AG04450 (cell line): ENCODE measurements around the gene C15orf39. TPM values are rescaled to one million over a fixed set of nuclear protein-coding genes. Genes with fewer than 3 reads are reported as not detected.

Experiments used
- CTCF ChIA-PET: fragments of 300-600, 350-600 bp; formaldehyde crosslinking; extraction: SDS; loops from one replicate; lab custom pipeline; 2022; ENCODE audit warnings: antibody characterized with exemption, inconsistent platforms; lab: Charles Lee
- POLR2A ChIA-PET: fragments of 350-600 bp; formaldehyde crosslinking; extraction: SDS; loops from one replicate; lab custom pipeline; 2021; ENCODE audit warnings: antibody characterized with exemption, inconsistent platforms; lab: Yijun Ruan, JAX
- DNase-seq: peaks from one replicate; pipeline ENCODE4 v3.0.0-alpha.2; 2011; ENCODE audit warnings: low read depth, low spot score
- H3K27ac ChIP-seq: one replicate; pipeline ENCODE4 v1.5.1; 2012; ENCODE audit warnings: low read depth, low read length, control low read depth
- H3K27me3 ChIP-seq: one replicate; pipeline ENCODE4 v1.6.0; 2012; ENCODE audit warnings: low read length; ENCODE audit not compliant: control insufficient read depth, insufficient read depth
- H3K4me3 ChIP-seq: 2 replicates; pipeline ENCODE4 v1.5.1; 2011; ENCODE audit warnings: mild to moderate bottlenecking, low read depth, low read length, control low read depth
- H3K9me3 ChIP-seq: 2 replicates; pipeline ENCODE4 v1.5.1; 2012; ENCODE audit warnings: low read length; ENCODE audit not compliant: control insufficient read depth, insufficient read depth
- polyA plus RNA-seq: library from polyadenylated mRNA; depleted of rRNA; stranded (reverse); fragments of >200 nt; gene quantifications from 2 replicates; pipeline ENCODE4 v1.2.3, GENCODE V29; 2011
- TF ChIP-seq, protein P1 (sequence below): IDR thresholded peaks from 2 replicates; pipeline ENCODE4 v1.5.1; 2011; ENCODE audit warnings: low read depth, low read length, control low read depth, inconsistent platforms

Gene C15orf39
- polyA plus RNA-seq, 1 experiment = 2.1 TPM

DNA sequence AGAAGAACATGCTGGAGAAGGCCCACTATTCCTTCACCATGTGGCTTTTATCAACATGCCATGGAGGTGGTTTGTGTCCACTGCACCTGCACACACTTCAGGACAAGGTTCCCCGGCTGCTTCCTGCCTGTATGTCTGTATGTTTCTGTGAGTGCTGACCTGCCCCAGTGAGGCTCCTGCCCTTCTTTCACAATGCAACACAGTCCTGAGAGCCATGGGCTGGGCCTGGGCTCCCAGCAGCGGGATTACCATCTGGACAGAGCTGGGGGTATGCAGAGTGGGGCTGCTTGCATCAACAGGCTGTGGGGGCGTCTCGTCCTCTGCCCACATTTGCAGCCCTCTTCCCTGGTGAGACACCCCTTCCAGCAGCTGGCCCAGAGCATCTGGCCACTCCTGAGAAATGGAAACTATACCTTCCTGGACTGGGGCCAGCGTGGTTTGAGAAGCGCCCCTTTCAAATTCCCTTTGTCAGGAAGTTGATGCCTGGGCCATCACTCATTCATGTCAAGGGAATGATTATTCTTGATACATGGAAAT is 29.3 kb upstream of the C15orf39 start:
- Histone ChIP-seq H3K4me3 (no peak overlapping the region), H3K9me3 (peaks cover 5% of the 10 kb centered on the region), H3K27me3 (no peaks in the 10 kb centered on the region), H3K27ac (no peak overlapping the region)
- TF ChIP-seq, protein P1, sequence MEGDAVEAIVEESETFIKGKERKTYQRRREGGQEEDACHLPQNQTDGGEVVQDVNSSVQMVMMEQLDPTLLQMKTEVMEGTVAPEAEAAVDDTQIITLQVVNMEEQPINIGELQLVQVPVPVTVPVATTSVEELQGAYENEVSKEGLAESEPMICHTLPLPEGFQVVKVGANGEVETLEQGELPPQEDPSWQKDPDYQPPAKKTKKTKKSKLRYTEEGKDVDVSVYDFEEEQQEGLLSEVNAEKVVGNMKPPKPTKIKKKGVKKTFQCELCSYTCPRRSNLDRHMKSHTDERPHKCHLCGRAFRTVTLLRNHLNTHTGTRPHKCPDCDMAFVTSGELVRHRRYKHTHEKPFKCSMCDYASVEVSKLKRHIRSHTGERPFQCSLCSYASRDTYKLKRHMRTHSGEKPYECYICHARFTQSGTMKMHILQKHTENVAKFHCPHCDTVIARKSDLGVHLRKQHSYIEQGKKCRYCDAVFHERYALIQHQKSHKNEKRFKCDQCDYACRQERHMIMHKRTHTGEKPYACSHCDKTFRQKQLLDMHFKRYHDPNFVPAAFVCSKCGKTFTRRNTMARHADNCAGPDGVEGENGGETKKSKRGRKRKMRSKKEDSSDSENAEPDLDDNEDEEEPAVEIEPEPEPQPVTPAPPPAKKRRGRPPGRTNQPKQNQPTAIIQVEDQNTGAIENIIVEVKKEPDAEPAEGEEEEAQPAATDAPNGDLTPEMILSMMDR = no peak
- ChIA-PET POLR2A (no interaction called here), CTCF (no interaction called here)
- no peak for DNase-seq

DNA sequence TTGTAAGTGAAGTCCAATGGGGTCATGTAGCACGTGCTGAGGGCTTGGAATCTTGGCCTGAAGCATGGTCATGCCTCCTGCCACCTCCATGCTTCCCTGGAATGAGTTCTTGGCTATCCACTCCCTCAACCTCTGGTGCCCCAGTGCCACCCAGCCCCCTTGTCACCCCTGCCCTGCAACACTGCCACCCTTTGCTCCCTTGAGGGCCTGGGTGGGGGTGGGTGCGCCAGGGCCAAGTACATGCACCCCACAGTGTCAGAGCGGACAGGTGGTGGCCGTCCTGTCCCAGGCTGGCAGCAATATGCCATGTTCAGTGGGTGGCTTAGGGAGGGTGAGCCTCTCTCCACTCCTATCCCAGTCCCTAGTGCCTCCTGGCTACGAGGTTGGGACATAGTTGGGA is 27.6 kb upstream of the C15orf39 start:
- TF ChIP-seq, protein P1 = no peak
- DNase-seq = no peak
- ChIA-PET POLR2A (no interaction called here), CTCF (interaction anchor here (1.2 kb wide), 1 partner anchor 30 kb away, joined by 5 read pairs; no protein-coding TSS in a partner anchor)
- no peaks in the 10 kb centered on the region for H3K27me3 ChIP-seq
- peaks cover 4% of the 10 kb centered on the region for H3K9me3 ChIP-seq
- no peak overlapping the region for H3K4me3 ChIP-seq
- no peak overlapping the region for H3K27ac ChIP-seq

DNA sequence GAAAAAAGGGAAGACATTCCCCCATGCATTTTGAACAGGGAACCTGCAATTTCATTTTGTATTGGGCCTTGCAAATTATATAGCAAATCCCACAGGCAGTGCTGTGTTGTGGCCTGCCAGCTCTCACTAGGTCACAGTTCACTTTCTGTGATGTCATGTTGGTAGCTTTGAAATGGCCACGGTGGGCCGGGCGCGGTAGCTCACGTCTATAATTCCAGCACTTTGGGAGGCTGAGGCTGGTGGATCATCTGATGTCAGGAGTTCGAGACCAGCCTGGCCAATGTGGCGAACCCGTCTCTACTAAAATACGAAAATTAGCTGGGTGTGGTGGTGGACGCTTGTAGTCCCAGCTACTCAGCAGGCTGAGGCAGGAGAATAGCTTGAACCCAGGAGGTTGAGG is 27.0 kb upstream of the C15orf39 start:
- H3K27me3 ChIP-seq = no peaks in the 10 kb centered on the region
- no peak overlapping the region for H3K4me3 ChIP-seq
- DNase-seq = no peak
- no peaks in the 10 kb centered on the region for H3K9me3 ChIP-seq
- no peak overlapping the region for H3K27ac ChIP-seq
- ChIA-PET CTCF (interaction anchor here (1.2 kb wide), 1 partner anchor 30 kb away, joined by 5 read pairs; no protein-coding TSS in a partner anchor), POLR2A (interaction anchor here (2.0 kb wide), 1 partner anchor 27 kb away, joined by 10 read pairs; the partner anchor contains the start of gene C15orf39)
- TF ChIP-seq, protein P1 = no peak

DNA sequence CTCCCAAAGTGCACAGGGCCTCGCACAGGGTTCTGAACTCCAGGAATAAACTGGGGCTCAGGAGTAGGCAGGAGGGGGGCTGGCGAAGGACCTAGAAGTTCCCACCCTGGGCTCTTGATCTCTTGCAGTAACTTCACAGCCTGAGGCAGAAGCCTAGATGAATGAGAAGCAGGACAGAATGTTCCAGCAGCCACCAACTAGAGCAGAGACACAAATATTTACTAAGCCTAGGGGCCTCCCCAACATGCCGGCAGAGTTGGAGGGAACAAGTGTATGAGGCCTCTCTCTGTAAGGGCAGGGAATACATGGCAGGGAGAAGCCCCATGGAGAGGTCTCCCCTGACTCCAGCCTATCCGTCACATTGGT is 25.3 kb upstream of the C15orf39 start:
- Histone ChIP-seq H3K27ac (no peak overlapping the region), H3K9me3 (no peaks in the 10 kb centered on the region), H3K4me3 (no peak overlapping the region), H3K27me3 (no peaks in the 10 kb centered on the region)
- ChIA-PET POLR2A (interaction anchor here (0.7 to 2.0 kb wide), 2 partner anchors 8 to 25 kb away, joined by 3 to 10 read pairs; partner anchors contain the start of gene C15orf39), CTCF (interaction anchor here (0.7 to 1.0 kb wide), 2 partner anchors 25 to 541 kb away, joined by 3 to 4 read pairs; partner anchors contain the start of gene C15orf39)
- no peak for DNase-seq
- TF ChIP-seq, protein P1 = no peak

DNA sequence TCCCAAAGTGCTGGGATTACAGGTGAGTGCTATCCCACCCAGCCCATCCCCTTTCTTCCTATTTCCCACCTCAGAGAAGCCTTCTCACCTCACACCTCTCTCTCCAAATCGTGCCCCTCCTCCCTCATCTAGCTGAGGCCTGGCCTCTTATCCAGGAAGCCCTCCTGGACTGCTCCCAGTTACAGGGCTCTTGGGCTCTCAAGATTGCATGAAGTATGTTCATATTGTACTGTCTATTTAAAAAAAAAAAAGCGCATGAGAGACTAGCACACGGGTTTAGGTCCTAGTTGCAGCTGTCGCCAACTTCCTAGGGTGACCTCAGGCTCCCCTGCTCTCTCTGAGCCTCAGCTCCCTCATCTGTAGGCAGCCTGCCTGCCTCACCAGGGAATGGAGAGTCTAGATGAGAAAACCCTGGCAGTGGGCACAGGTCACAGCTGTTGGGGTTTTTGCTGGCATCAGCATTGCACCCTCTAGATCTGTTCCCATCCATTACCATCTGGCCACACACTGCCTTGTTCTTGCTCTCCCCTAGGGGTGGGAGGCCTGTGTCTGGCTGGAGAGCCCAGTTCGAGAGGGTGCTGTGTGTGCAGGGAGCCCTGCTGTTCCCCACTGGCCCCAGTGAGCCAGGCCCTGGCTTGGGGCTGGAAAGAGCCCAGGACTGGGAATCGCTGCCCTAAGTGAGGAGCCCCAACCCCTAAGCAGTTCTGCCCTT is 24.2 kb upstream of the C15orf39 start:
- CTCF ChIA-PET = interaction anchor here (0.7 kb wide), 1 partner anchor 24 kb away, joined by 4 read pairs; the partner anchor contains the start of gene C15orf39
- POLR2A ChIA-PET = interaction anchor here (0.7 to 1.0 kb wide), 2 partner anchors 134 to 221 kb away, joined by 3 to 5 read pairs; partner anchors contain the start of gene RPP25

More for the DNA sequence above, 24.2 kb upstream of the C15orf39 start:
- Histone ChIP-seq H3K27ac (no peak overlapping the region), H3K27me3 (no peaks in the 10 kb centered on the region), H3K9me3 (no peaks in the 10 kb centered on the region), H3K4me3 (no peak overlapping the region)
- TF ChIP-seq, protein P1 = no peak
- DNase-seq = no peak
